ENCODE data around the gene POLR2L.
A peak's percentile ranks its signal among the peaks of the same experiment; 100 is the strongest.

The POLR2L gene

GRCh38 chr11:860234-861104, 18.1 kb upstream of the POLR2L start:
- no peak for TF ChIP-seq CTCF (conservative IDR thresholded peaks at IDR 0.05; ENCODE audit: low read depth, low read length)
- peak overlapping the region; percentile 27 for H3K4me3 ChIP-seq (ENCODE audit: low read length)
- DNase-seq (ENCODE audit: low read depth) = no peak

- peak overlapping the region; percentile 53 for H3K4me3 ChIP-seq (ENCODE audit: low read length)
- peak; percentile 93 for DNase-seq (ENCODE audit: low read depth)
Observed at GRCh38 chr11:859394-860131, 17.2 kb upstream of the POLR2L start.

GRCh38 chr11:858762-859339, 16.5 kb upstream of the POLR2L start:
- TF ChIP-seq CTCF (conservative IDR thresholded peaks at IDR 0.05; ENCODE audit: low read depth, low read length) = no peak
- peak overlapping the region; percentile 53 for H3K4me3 ChIP-seq (ENCODE audit: low read length)
- no peak for DNase-seq (ENCODE audit: low read depth)

More at GRCh38 chr11:859394-860131, 17.2 kb upstream of the POLR2L start:
- TF ChIP-seq CTCF (conservative IDR thresholded peaks at IDR 0.05; ENCODE audit: low read depth, low read length) = no peak

GRCh38 chr11:858053-858761, 15.9 kb upstream of the POLR2L start:
- no peak for TF ChIP-seq CTCF (conservative IDR thresholded peaks at IDR 0.05; ENCODE audit: low read depth, low read length)
- DNase-seq (ENCODE audit: low read depth) = no peak
- no peak overlapping the region for H3K4me3 ChIP-seq (ENCODE audit: low read length)

GRCh38 chr11:856397-856796, 14.1 kb upstream of the POLR2L start:
- no peak for TF ChIP-seq CTCF (conservative IDR thresholded peaks at IDR 0.05; ENCODE audit: low read depth, low read length)
- no peak overlapping the region for H3K4me3 ChIP-seq (ENCODE audit: low read length)
- no peak for DNase-seq (ENCODE audit: low read depth)

- H3K4me3 ChIP-seq (ENCODE audit: low read length) = no peak overlapping the region
- no peak for TF ChIP-seq CTCF (conservative IDR thresholded peaks at IDR 0.05; ENCODE audit: low read depth, low read length)
- no peak for DNase-seq (ENCODE audit: low read depth)
Observed at GRCh38 chr11:855796-856195, 13.5 kb upstream of the POLR2L start.
